ENCODE results near the gene ADAMTSL3.

GRCh38 chr15:83690676-83691075, 36.8 kb downstream of the ADAMTSL3 start:
- TF ChIP-seq CTCF (IDR thresholded peaks at IDR 0.05), result no peak
- TF ChIP-seq EZH2phosphoT487 (IDR thresholded peaks at IDR 0.05), result no peak
